GM20000 (cell line): ENCODE results near the gene LRRC37B.
"Not testable (repeated sequence)": the region's sequence is repeated elsewhere in the genome, so short reads cannot be mapped to it uniquely, and the experiment has no call there.

Source experiments
- DNase-seq: peaks from one replicate; pipeline ENCODE4 v3.0.0; 2012; ENCODE audit warnings: low spot score
- TF ChIP-seq, protein P1 (sequence below): IDR thresholded peaks from 2 replicates; pipeline ENCODE4 v1.5.1; 2012; ENCODE audit warnings: mild to moderate bottlenecking, control low read depth; ENCODE audit errors: extremely low read depth, missing control alignments

Gene LRRC37B

DNA sequence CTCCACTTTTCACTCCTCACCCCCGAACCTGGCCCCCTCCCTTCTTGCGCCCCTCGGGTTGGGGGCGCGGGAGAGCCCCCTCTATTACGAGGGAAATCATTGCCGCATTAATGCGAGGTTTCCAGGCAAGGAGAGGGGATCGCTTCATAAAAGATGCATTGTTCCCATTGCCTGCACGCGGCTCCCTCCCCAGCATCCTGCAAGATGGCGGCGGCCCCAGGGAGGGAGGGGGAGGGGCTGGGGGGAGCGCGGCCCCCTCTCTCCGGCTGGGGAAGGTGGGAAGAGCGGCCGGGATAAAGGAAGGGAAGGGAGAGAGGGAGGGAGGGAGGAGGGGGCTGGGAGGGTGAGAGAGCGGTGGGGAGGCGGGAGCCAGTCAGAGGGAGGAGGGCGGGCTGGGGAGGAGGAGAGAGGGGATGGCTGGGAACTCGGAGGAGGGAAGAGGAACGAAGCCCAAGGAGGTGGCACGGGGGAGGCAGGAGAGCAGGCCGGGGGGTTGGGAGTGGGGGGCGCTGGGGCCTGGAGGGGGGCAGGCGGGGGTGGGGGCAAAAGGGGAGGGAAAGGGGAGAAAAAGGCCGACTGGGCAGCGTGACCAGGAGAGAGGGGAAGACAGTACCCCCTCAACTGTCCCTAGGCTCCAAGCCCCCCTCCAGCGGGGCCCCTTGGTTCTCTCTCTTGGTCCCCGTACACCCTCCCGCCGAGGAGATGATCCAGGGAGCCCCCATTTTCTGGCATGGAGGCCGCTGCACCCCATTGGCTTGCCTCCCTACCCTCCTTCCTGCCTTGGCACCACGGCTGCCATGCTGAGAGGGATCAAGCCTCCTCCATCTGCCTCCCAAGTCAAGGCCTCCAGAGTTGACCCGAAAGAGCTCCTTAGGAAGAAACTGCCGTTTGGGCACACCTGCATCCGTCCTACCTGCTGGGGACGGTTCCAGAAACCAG, 77.1 kb downstream of the LRRC37B start:
- not testable (repeated sequence) for DNase-seq

DNA sequence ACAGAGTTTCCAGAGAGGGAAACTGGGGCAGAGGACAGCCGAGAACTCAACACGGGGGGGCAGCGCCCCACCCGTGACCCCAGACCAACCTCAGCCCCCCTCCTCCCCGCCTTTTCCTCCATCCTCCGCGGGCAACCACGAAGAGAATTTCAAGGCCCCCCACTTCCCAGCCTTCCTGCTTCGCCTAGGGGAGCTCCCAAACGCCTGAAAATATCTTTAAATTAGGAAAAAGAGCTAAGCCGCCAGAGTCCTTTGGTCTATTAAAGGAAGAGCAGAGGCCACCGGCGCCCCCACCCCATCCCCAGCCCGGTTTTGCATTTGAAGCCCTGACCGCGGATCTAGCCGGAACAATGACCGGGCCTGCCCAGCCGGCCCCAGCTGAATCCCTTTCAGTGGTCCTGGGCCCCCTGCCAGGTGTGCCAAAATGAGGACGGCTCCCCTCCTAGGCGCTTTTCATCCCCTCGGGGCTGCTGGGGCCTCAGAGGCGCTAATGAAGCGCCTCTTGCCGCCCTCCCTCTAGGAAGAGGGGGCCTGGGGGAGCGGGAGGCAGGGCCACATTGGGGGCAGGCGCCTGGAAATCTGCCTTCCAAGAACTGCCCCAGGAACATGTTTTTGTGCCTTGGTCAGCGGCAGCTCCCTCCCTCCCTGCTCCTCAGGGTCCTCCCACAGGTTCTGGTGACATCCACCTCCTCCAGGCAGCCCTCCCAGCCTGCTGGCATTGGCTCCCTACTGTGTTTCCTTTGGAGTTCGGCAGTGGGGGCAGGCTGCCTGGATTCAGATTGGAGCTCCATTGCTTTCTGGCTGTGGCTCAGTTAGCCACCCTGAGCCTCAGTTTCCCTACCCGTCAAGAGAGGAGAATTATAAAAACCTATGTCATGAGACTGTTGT, 78.0 kb downstream of the LRRC37B start:
- not testable (repeated sequence) for DNase-seq

DNA sequence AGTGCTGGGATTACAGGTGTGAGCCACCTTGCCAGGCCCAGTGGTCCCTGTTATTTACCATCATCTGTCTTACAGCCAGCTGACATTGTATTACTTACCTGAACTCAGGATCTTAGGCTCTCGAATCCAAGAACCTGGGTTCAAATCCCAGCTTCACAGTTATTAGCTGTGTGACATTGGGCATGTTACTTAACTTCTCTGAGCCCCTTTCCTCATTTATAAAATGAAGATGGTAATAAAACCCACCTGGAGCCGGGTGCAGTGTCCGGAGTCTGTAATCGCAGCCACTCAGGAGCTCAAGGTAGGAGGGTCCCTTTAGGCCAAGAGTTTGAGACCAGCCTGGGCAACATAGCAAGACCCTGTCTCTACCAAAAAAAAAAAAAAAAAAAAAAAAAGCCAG, 79.7 kb downstream of the LRRC37B start:
- DNase-seq = not testable (repeated sequence)

DNA sequence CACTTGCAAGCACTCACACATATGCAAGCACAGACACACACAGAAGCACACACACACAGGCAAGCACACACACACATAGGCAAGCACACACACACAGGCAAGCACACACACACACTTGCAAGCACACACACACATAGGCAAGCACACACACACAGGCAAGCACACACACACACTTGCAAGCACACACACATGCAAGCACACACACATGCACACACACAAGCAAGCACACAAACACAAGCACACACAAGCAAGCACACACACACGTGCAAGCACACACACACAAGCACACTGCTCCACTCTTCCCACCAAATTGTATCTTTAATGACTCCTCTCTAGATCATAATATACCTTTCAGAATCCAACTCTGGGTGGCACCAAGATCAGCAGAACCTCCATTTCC, 84.9 kb downstream of the LRRC37B start:
- not testable (repeated sequence) for DNase-seq

DNA sequence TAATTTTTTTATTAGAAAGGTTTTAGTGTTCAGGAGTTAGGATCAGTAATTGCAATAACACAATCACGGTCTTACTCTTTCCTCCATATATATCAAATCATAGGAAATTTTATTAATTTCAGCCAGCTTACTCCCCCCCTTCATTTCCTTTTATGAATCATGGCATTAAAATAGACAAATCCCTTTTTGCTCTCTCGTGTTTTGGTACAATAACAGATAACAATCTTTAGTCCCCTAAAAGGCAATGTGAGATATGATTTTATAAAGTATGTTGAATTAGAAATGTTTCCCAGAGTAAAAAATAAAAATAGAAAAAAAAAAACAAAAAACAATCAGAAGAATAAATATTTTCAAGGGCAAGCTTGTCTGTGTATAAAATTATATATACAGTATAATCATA, 92.5 kb downstream of the LRRC37B start:
- TF ChIP-seq, protein P1, sequence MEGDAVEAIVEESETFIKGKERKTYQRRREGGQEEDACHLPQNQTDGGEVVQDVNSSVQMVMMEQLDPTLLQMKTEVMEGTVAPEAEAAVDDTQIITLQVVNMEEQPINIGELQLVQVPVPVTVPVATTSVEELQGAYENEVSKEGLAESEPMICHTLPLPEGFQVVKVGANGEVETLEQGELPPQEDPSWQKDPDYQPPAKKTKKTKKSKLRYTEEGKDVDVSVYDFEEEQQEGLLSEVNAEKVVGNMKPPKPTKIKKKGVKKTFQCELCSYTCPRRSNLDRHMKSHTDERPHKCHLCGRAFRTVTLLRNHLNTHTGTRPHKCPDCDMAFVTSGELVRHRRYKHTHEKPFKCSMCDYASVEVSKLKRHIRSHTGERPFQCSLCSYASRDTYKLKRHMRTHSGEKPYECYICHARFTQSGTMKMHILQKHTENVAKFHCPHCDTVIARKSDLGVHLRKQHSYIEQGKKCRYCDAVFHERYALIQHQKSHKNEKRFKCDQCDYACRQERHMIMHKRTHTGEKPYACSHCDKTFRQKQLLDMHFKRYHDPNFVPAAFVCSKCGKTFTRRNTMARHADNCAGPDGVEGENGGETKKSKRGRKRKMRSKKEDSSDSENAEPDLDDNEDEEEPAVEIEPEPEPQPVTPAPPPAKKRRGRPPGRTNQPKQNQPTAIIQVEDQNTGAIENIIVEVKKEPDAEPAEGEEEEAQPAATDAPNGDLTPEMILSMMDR = no peak
- no peak for DNase-seq

DNA sequence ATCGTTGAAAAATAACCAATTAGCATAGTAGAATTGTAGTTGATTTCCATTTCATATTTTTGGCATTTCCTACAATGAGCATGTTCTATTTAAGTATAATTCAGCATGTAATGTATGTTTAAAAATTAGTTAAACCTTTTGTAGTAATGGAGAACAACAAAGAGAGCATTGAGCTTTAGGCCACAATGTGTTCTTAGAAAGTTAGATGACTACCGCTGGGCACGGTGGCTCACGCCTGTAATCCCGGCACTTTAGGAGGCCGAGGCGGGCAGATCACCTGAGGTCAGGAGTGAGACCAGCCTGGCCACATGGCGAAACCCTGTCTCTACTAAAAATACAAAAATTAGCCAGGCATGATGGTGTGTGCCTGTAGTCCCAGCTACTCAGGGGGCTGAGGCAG, 93.1 kb downstream of the LRRC37B start:
- not testable (repeated sequence) for DNase-seq

DNA sequence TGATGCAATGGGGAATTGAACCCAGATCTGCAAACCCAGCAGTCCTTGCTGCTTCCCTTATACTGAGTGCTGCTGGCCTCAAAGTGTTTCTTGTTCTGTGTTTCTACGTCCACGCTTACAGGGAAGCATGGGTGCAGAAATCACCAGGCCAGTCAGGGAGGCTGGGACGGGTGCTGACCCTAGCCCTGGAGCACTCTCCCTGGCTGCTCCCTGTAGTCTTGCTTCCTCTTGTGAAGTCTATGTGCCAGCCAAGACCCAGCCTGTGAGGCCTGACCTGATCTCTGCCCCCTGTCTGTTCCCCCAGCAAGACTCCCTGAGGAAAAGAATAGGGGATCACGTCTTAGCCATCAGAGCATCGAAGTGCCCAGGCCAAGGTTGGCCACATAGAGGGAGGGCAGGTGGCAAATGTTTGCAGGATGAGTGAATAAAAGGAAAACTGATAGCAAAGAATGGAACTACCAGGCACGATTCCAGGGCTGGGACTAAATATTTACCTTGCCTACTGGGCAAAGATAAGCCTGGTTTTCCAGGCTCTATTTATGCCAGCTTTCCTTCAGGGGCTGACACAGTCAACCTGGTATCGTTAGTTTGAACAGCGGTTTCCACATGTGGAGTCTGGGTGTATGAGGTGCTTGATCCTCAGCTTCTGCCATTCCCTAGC, 93.9 kb downstream of the LRRC37B start:
- no peak for DNase-seq
- TF ChIP-seq, protein P1 = no peak

DNA sequence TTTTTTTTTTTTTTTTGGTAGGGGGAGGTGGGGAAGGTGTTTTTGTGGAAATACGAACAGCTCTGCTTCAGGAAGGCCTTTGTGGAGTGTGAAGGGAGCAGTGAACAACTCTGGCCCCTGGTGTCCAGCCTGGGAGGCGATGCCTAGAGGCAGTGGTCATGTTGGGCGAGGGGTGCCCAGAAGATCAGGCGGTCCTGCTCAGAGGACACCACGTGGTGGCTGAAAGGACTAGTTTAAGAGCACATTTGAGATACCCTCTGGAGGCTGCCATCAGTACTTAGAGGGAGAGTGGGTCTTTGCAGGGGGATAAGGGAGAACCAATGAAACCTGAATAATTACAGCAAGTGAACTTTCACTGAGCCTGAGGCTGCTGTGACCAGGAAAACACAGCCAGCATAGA, 95.0 kb downstream of the LRRC37B start:
- peak; percentile 1 for DNase-seq
- TF ChIP-seq, protein P1 = no peak

DNA sequence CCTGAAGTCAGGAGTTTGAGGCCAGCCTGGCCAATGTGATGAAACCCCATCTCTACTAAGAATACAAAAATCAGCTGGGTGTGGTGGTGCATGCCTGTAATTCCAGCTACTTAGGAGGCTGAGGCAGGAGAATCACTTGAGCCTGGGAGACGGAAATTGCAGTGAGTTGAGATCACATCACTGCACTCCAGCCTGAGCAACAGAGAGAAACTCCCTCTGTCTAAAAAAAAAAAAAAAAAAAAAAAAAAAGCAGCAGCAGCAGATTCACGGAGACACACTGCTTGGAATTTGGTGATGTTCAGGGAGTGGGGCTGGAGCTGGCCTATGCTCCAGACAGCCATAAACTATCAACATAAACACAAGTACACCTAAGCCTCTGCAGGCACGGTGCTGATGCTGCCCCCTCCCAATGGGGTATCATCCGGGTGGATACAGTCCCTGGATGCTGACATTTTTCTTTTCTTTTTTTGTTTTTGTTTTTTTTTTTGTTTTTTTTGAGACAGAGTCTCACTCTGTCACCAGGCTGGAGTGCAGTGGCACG, 95.5 kb downstream of the LRRC37B start:
- peak; percentile 1 for DNase-seq

More for the DNA sequence above, 95.5 kb downstream of the LRRC37B start:
- TF ChIP-seq, protein P1 = no peak
